ENCODE measurements around the gene MBOAT2. TPM values are rescaled to one million over a fixed set of nuclear protein-coding genes. Genes with fewer than 3 reads are reported as not detected.

The MBOAT2 gene
- total and polyA plus RNA-seq, 2 experiments from 2014 or later: 87.4 to 103 TPM

- Histone ChIP-seq H3K36me3 (ENCODE audit: low read depth) (no peaks in the 10 kb centered on the region), H3K9me2 (ENCODE audit: insufficient read depth) (no peaks in the 10 kb centered on the region), H3K27me3 (replicated peaks; ENCODE audit: insufficient read depth) (no peaks in the 10 kb centered on the region), H3K79me2 (ENCODE audit: insufficient read depth) (peaks cover 54% of the 10 kb centered on the region), H2AFZ (peak overlapping the region; percentile 81), H3K9ac (peak overlapping the region; percentile 84), H3K4me1 (ENCODE audit: insufficient read depth) (peaks cover 38% of the 10 kb centered on the region), H3K4me3 (peak overlapping the region; percentile 93), H3K9me3 (ENCODE audit: low read depth) (no peaks in the 10 kb centered on the region), H4K20me1 (ENCODE audit: insufficient read depth) (no peaks in the 10 kb centered on the region), H3K27ac (peak overlapping the region; percentile 17; the same call in 1 of the 2 replicates), H3K4me2 (ENCODE audit: unreplicated experiment) (peak overlapping the region; percentile 87), H3F3A (ENCODE audit: insufficient read depth) (peaks cover 15% of the 10 kb centered on the region)
- TF ChIP-seq EZH2 (IDR thresholded peaks at IDR 0.05; ENCODE audit: insufficient read depth, poor library complexity, severe bottlenecking): no peak
- TF ChIP-seq EZH2phosphoT487 (IDR thresholded peaks at IDR 0.05; ENCODE audit: insufficient read depth, low read depth): no peak
- in situ Hi-C loops (cut with MboI): no loop called here
- DNase-seq: peak; percentile 48
- 3 to 7% methylated on average over 28 to 34 of the region's 44 CpGs for WGBS, 2 experiments (ENCODE audit: low coverage in 1 of 2, low lambda C conversion rate in 2 of 2, missing lambda C conversion rate in 2 of 2)
These were observed 683 bp downstream of the MBOAT2 start for GRCh38 chr2:9002637-9003365.

- H3K9me2 ChIP-seq (ENCODE audit: insufficient read depth): no peaks in the 10 kb centered on the region
- peak; percentile 12 for DNase-seq
- no peak overlapping the region for H3K27ac ChIP-seq
- peaks cover 13% of the 10 kb centered on the region for H3F3A ChIP-seq (ENCODE audit: insufficient read depth)
- no peaks in the 10 kb centered on the region for H3K36me3 ChIP-seq (ENCODE audit: low read depth)
- peak overlapping the region; percentile 81 for H2AFZ ChIP-seq
- in situ Hi-C loops (cut with MboI): no loop called here
- H3K79me2 ChIP-seq (ENCODE audit: insufficient read depth): peaks cover 59% of the 10 kb centered on the region
- peak overlapping the region; percentile 87 for H3K4me2 ChIP-seq (ENCODE audit: unreplicated experiment)
- peak overlapping the region; percentile 84 for H3K9ac ChIP-seq
- WGBS, 2 experiments (ENCODE audit: low coverage in 1 of 2, low lambda C conversion rate in 2 of 2, missing lambda C conversion rate in 2 of 2): 79 to 83% methylated on average over 6 to 7 of the region's 7 CpGs
- H3K9me3 ChIP-seq (ENCODE audit: low read depth): no peaks in the 10 kb centered on the region
- no peaks in the 10 kb centered on the region for H3K27me3 ChIP-seq (replicated peaks; ENCODE audit: insufficient read depth)
- no peaks in the 10 kb centered on the region for H4K20me1 ChIP-seq (ENCODE audit: insufficient read depth)
- TF ChIP-seq EZH2 (IDR thresholded peaks at IDR 0.05; ENCODE audit: insufficient read depth, poor library complexity, severe bottlenecking) (no peak), EZH2phosphoT487 (IDR thresholded peaks at IDR 0.05; ENCODE audit: insufficient read depth, low read depth) (no peak)
- H3K4me3 ChIP-seq: peak overlapping the region; percentile 93
- H3K4me1 ChIP-seq (ENCODE audit: insufficient read depth): peaks cover 38% of the 10 kb centered on the region
These were observed 1.2 kb downstream of the MBOAT2 start for GRCh38 chr2:9002313-9002636.

GRCh38 chr2:9001778-9002177 lies 1.7 kb downstream of the MBOAT2 start:
- Histone ChIP-seq H2AFZ (no peak overlapping the region), H4K20me1 (ENCODE audit: insufficient read depth) (no peaks in the 10 kb centered on the region), H3F3A (ENCODE audit: insufficient read depth) (peaks cover 13% of the 10 kb centered on the region), H3K27me3 (replicated peaks; ENCODE audit: insufficient read depth) (no peaks in the 10 kb centered on the region), H3K9me2 (ENCODE audit: insufficient read depth) (no peaks in the 10 kb centered on the region), H3K4me2 (ENCODE audit: unreplicated experiment) (peak overlapping the region; percentile 87), H3K79me2 (ENCODE audit: insufficient read depth) (peaks cover 64% of the 10 kb centered on the region), H3K27ac (no peak overlapping the region), H3K4me3 (peak overlapping the region; percentile 93), H3K9me3 (ENCODE audit: low read depth) (no peaks in the 10 kb centered on the region), H3K9ac (no peak overlapping the region), H3K4me1 (ENCODE audit: insufficient read depth) (peaks cover 38% of the 10 kb centered on the region), H3K36me3 (ENCODE audit: low read depth) (no peaks in the 10 kb centered on the region)
- in situ Hi-C loops (cut with MboI): no loop called here
- TF ChIP-seq EZH2 (IDR thresholded peaks at IDR 0.05; ENCODE audit: insufficient read depth, poor library complexity, severe bottlenecking) (no peak), EZH2phosphoT487 (IDR thresholded peaks at IDR 0.05; ENCODE audit: insufficient read depth, low read depth) (no peak)
- WGBS, 2 experiments (ENCODE audit: low coverage in 1 of 2, low lambda C conversion rate in 2 of 2, missing lambda C conversion rate in 2 of 2): 93 to 95% methylated on average over 8 of the region's 8 CpGs
- DNase-seq: no peak

GRCh38 chr2:9001229-9001628 lies 2.3 kb downstream of the MBOAT2 start:
- H3K4me1 ChIP-seq (ENCODE audit: insufficient read depth): peaks cover 38% of the 10 kb centered on the region
- H2AFZ ChIP-seq: no peak overlapping the region
- TF ChIP-seq EZH2phosphoT487 (IDR thresholded peaks at IDR 0.05; ENCODE audit: insufficient read depth, low read depth) (no peak), EZH2 (IDR thresholded peaks at IDR 0.05; ENCODE audit: insufficient read depth, poor library complexity, severe bottlenecking) (no peak)
- H3K9ac ChIP-seq: no peak overlapping the region
- peak overlapping the region; percentile 93 for H3K4me3 ChIP-seq
- in situ Hi-C loops (cut with MboI): no loop called here
- no peaks in the 10 kb centered on the region for H3K9me2 ChIP-seq (ENCODE audit: insufficient read depth)
- peak; percentile 77 for DNase-seq
- no peaks in the 10 kb centered on the region for H4K20me1 ChIP-seq (ENCODE audit: insufficient read depth)
- no peaks in the 10 kb centered on the region for H3K27me3 ChIP-seq (replicated peaks; ENCODE audit: insufficient read depth)
- peaks cover 70% of the 10 kb centered on the region for H3K79me2 ChIP-seq (ENCODE audit: insufficient read depth)
- no peaks in the 10 kb centered on the region for H3K9me3 ChIP-seq (ENCODE audit: low read depth)
- 31 to 32% methylated on average over 5 of the region's 5 CpGs for WGBS, 2 experiments (ENCODE audit: low coverage in 1 of 2, low lambda C conversion rate in 2 of 2, missing lambda C conversion rate in 2 of 2)
- H3F3A ChIP-seq (ENCODE audit: insufficient read depth): peaks cover 13% of the 10 kb centered on the region
- no peaks in the 10 kb centered on the region for H3K36me3 ChIP-seq (ENCODE audit: low read depth)
- H3K4me2 ChIP-seq (ENCODE audit: unreplicated experiment): peak overlapping the region; percentile 87
- H3K27ac ChIP-seq: no peak overlapping the region
